ELR (cell line): ENCODE measurements around the gene ZNF334.

Experiments used
- DNase-seq: peaks from one replicate; pipeline ENCODE4 v3.0.0-alpha.2; 2015; ENCODE audit warnings: low read depth

ZNF334 gene

GRCh38 chr20:46485431-46485830, 27.9 kb downstream of the ZNF334 start:
- DNase-seq: no peak

GRCh38 chr20:46484954-46485353, 28.4 kb downstream of the ZNF334 start:
- DNase-seq: no peak

- no peak for DNase-seq
These were observed 29.5 kb downstream of the ZNF334 start for GRCh38 chr20:46483879-46484278.

GRCh38 chr20:46482864-46483263, 30.5 kb downstream of the ZNF334 start:
- DNase-seq: no peak

GRCh38 chr20:46477640-46478039, 35.7 kb downstream of the ZNF334 start:
- DNase-seq: no peak

GRCh38 chr20:46477225-46477624, 36.1 kb downstream of the ZNF334 start:
- no peak for DNase-seq

- DNase-seq: no peak
These were observed 44.9 kb downstream of the ZNF334 start for GRCh38 chr20:46468508-46468907.

- no peak for DNase-seq
These were observed 48.9 kb downstream of the ZNF334 start for GRCh38 chr20:46464451-46464850.

- no peak for DNase-seq
These were observed 49.5 kb downstream of the ZNF334 start for GRCh38 chr20:46463852-46464251.

GRCh38 chr20:46461808-46462207, 51.6 kb downstream of the ZNF334 start:
- DNase-seq: no peak

GRCh38 chr20:46458866-46459750, 54.3 kb downstream of the ZNF334 start:
- DNase-seq: no peak

- DNase-seq: no peak
These were observed 56.9 kb downstream of the ZNF334 start for GRCh38 chr20:46456255-46457028.

GRCh38 chr20:46455729-46456128, 57.6 kb downstream of the ZNF334 start:
- DNase-seq: no peak
